RWPE2 (cell line): Measurements from ENCODE around the gene HPS3.
"Not testable (repeated sequence)": the region's sequence is repeated elsewhere in the genome, so short reads cannot be mapped to it uniquely, and the experiment has no call there.

Experiments used
- ATAC-seq: fragments of 200-7000 bp; cut with Tn5 transposase; 3 replicates; pipeline ENCODE4 v1.9.1; 2021; ENCODE audit warnings: low read depth
- DNase-seq: peaks from one replicate; pipeline ENCODE4 v3.0.0-alpha.2; 2020; ENCODE audit warnings: low spot score
- H3K27ac ChIP-seq: fragments of 450-650 bp; 2 replicates; pipeline ENCODE4 v1.5.1; 2017; ENCODE audit warnings: mild to moderate bottlenecking; ENCODE audit not compliant: poor library complexity, severe bottlenecking
- H3K27me3 ChIP-seq: fragments of 250-450 bp; sonication (Bioruptor Pico); 2 replicates; pipeline ENCODE4 v1.5.1; 2021; ENCODE audit warnings: mild to moderate bottlenecking, moderate library complexity; ENCODE audit not compliant: insufficient read depth, poor library complexity, severe bottlenecking
- H3K36me3 ChIP-seq: fragments of 250-450 bp; sonication (Bioruptor Pico); 2 replicates; pipeline ENCODE4 v1.5.1; 2020; ENCODE audit warnings: low read depth, mild to moderate bottlenecking, moderate library complexity
- H3K4me1 ChIP-seq: fragments of 250-450 bp; sonication (Bioruptor Pico); 2 replicates; pipeline ENCODE4 v1.5.1; 2021; ENCODE audit warnings: mild to moderate bottlenecking, moderate library complexity; ENCODE audit not compliant: insufficient read depth, poor library complexity, severe bottlenecking
- H3K4me3 ChIP-seq: fragments of 250-450 bp; sonication (Bioruptor Pico); 2 replicates; pipeline ENCODE4 v1.5.1; 2021; ENCODE audit warnings: mild to moderate bottlenecking, moderate library complexity; ENCODE audit not compliant: severe bottlenecking
- H3K9me3 ChIP-seq: fragments of 250-450 bp; sonication (Bioruptor Pico); 2 replicates; pipeline ENCODE4 v1.5.1; 2021; ENCODE audit warnings: mild to moderate bottlenecking, moderate library complexity; ENCODE audit not compliant: severe bottlenecking
- CTCF ChIP-seq: fragments of 450-650 bp; IDR thresholded peaks from one replicate; pipeline ENCODE4 v1.5.1; 2017; ENCODE audit warnings: mild to moderate bottlenecking, moderate library complexity; ENCODE audit not compliant: poor library complexity, severe bottlenecking

HPS3 gene

GRCh38 chr3:149186721-149187120 lies 57.3 kb downstream of the HPS3 start:
- no peak overlapping the region for H3K27ac ChIP-seq
- no peak for DNase-seq
- no peaks in the 10 kb centered on the region for H3K36me3 ChIP-seq
- no peak for TF ChIP-seq CTCF
- H3K27me3 ChIP-seq = no peaks in the 10 kb centered on the region
- peaks cover 5% of the 10 kb centered on the region for H3K4me1 ChIP-seq
- no peak for ATAC-seq
- no peak overlapping the region for H3K4me3 ChIP-seq
- H3K9me3 ChIP-seq = no peaks in the 10 kb centered on the region

GRCh38 chr3:149188494-149188893 lies 59.1 kb downstream of the HPS3 start:
- Histone ChIP-seq H3K36me3 (no peaks in the 10 kb centered on the region), H3K27ac (no peak overlapping the region), H3K27me3 (no peaks in the 10 kb centered on the region), H3K4me1 (peaks cover 13% of the 10 kb centered on the region), H3K9me3 (no peaks in the 10 kb centered on the region), H3K4me3 (no peak overlapping the region)
- DNase-seq (no peak), ATAC-seq (no peak)
- TF ChIP-seq CTCF = no peak

GRCh38 chr3:149195221-149195620 lies 65.8 kb downstream of the HPS3 start:
- H3K9me3 ChIP-seq = no peaks in the 10 kb centered on the region
- no peaks in the 10 kb centered on the region for H3K27me3 ChIP-seq
- DNase-seq = no peak
- no peak overlapping the region for H3K27ac ChIP-seq
- no peak for ATAC-seq
- TF ChIP-seq CTCF = no peak
- peaks cover 13% of the 10 kb centered on the region for H3K4me1 ChIP-seq
- H3K36me3 ChIP-seq = no peaks in the 10 kb centered on the region
- H3K4me3 ChIP-seq = no peak overlapping the region

GRCh38 chr3:149196805-149197592 lies 67.6 kb downstream of the HPS3 start:
- not testable (repeated sequence) for H3K9me3 ChIP-seq, H3K27ac ChIP-seq, H3K27me3 ChIP-seq, H3K36me3 ChIP-seq, ATAC-seq, H3K4me3 ChIP-seq, DNase-seq, H3K4me1 ChIP-seq

GRCh38 chr3:149197669-149198068 lies 68.2 kb downstream of the HPS3 start:
- Histone ChIP-seq H3K36me3 (no peaks in the 10 kb centered on the region), H3K4me3 (no peak overlapping the region), H3K4me1 (no peaks in the 10 kb centered on the region), H3K27me3 (no peaks in the 10 kb centered on the region), H3K27ac (no peak overlapping the region), H3K9me3 (no peaks in the 10 kb centered on the region)
- ATAC-seq = no peak
- TF ChIP-seq CTCF = no peak
- DNase-seq = no peak
